Measurements from ENCODE around the gene DIDO1. TPM values are rescaled to one million over a fixed set of nuclear protein-coding genes. Genes with fewer than 3 reads are reported as not detected.

Gene DIDO1
- total and polyA plus RNA-seq, 9 of the 15 experiments (the other 6 are each of a cell fraction or from before 2014, with no cell fraction given): 4.4 to 46.8 (median 31.2) TPM

DNA sequence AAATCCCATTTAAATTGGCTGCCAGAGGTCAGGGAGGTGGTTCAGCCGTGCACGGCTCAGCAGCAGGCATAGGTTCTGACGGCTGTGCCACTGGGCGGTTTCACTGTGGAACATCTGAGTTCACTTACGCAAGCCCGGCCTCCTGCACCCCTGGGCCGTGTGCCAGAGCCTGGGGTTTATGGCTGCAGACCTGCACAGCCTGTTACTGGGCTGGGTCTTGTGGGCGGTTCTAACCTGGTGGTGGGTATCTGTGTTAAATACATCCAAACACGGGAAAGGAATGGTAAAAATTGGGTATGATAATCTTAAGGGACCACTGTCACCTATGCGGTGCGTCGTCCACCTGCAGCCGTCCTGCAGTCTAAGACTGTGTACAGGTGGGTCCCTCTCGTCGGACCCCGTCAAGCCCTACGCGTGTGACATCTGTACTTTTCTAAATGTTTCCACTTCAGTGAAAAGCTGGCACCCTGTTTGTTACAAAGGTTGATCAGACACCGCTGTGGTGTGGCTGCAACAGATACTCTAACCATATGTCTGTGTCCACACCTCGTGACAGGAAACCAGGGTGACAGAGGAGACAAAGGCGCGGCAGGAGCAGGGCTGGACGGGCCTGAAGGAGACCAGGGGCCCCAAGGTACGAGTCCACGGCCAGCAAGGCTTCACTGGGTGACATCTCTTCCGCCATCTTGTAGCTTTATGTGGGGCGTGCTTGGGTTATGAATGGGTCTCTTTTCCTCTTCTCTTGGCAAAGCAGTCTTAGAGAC lies 88.0 kb downstream of the DIDO1 start (continued):
- TF ChIP-seq, protein P1, sequence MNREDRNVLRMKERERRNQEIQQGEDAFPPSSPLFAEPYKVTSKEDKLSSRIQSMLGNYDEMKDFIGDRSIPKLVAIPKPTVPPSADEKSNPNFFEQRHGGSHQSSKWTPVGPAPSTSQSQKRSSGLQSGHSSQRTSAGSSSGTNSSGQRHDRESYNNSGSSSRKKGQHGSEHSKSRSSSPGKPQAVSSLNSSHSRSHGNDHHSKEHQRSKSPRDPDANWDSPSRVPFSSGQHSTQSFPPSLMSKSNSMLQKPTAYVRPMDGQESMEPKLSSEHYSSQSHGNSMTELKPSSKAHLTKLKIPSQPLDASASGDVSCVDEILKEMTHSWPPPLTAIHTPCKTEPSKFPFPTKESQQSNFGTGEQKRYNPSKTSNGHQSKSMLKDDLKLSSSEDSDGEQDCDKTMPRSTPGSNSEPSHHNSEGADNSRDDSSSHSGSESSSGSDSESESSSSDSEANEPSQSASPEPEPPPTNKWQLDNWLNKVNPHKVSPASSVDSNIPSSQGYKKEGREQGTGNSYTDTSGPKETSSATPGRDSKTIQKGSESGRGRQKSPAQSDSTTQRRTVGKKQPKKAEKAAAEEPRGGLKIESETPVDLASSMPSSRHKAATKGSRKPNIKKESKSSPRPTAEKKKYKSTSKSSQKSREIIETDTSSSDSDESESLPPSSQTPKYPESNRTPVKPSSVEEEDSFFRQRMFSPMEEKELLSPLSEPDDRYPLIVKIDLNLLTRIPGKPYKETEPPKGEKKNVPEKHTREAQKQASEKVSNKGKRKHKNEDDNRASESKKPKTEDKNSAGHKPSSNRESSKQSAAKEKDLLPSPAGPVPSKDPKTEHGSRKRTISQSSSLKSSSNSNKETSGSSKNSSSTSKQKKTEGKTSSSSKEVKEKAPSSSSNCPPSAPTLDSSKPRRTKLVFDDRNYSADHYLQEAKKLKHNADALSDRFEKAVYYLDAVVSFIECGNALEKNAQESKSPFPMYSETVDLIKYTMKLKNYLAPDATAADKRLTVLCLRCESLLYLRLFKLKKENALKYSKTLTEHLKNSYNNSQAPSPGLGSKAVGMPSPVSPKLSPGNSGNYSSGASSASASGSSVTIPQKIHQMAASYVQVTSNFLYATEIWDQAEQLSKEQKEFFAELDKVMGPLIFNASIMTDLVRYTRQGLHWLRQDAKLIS (CRISPR knock-in tag; IDR thresholded peaks at IDR 0.05): no peak
- TF ChIP-seq, protein P2, sequence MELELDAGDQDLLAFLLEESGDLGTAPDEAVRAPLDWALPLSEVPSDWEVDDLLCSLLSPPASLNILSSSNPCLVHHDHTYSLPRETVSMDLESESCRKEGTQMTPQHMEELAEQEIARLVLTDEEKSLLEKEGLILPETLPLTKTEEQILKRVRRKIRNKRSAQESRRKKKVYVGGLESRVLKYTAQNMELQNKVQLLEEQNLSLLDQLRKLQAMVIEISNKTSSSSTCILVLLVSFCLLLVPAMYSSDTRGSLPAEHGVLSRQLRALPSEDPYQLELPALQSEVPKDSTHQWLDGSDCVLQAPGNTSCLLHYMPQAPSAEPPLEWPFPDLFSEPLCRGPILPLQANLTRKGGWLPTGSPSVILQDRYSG (tag; conservative IDR thresholded peaks at IDR 0.05; ENCODE audit: low read depth): 0 out of 2 replicates have a peak, but pooled peaks have one; percentile 51
- TF ChIP-seq, protein P3, sequence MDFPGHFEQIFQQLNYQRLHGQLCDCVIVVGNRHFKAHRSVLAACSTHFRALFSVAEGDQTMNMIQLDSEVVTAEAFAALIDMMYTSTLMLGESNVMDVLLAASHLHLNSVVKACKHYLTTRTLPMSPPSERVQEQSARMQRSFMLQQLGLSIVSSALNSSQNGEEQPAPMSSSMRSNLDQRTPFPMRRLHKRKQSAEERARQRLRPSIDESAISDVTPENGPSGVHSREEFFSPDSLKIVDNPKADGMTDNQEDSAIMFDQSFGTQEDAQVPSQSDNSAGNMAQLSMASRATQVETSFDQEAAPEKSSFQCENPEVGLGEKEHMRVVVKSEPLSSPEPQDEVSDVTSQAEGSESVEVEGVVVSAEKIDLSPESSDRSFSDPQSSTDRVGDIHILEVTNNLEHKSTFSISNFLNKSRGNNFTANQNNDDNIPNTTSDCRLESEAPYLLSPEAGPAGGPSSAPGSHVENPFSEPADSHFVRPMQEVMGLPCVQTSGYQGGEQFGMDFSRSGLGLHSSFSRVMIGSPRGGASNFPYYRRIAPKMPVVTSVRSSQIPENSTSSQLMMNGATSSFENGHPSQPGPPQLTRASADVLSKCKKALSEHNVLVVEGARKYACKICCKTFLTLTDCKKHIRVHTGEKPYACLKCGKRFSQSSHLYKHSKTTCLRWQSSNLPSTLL (IDR thresholded peaks at IDR 0.05): no peak
- TF ChIP-seq, protein P4, sequence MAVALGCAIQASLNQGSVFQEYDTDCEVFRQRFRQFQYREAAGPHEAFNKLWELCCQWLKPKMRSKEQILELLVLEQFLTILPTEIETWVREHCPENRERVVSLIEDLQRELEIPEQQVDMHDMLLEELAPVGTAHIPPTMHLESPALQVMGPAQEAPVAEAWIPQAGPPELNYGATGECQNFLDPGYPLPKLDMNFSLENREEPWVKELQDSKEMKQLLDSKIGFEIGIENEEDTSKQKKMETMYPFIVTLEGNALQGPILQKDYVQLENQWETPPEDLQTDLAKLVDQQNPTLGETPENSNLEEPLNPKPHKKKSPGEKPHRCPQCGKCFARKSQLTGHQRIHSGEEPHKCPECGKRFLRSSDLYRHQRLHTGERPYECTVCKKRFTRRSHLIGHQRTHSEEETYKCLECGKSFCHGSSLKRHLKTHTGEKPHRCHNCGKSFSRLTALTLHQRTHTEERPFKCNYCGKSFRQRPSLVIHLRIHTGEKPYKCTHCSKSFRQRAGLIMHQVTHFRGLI (CRISPR knock-in tag; IDR thresholded peaks at IDR 0.05): peak; percentile 75
- peak; percentile 44; the same call in 1 of the 2 replicates for TF ChIP-seq NFIC (IDR thresholded peaks at IDR 0.05)
- TF ChIP-seq ZBTB17 (CRISPR knock-in tag; IDR thresholded peaks at IDR 0.05): 0 out of 2 replicates have a peak, but pooled peaks have one; percentile 15
- TF ChIP-seq CEBPB (tag; IDR thresholded peaks at IDR 0.05): peak; percentile 82
- no peak for TF ChIP-seq SIN3B (IDR thresholded peaks at IDR 0.05; ENCODE audit: low read depth)
- TF ChIP-seq GABPA (tag; conservative IDR thresholded peaks at IDR 0.05; ENCODE audit: low read depth): 0 out of 2 replicates have a peak, but pooled peaks have one; percentile 36
- TF ChIP-seq, protein P5, sequence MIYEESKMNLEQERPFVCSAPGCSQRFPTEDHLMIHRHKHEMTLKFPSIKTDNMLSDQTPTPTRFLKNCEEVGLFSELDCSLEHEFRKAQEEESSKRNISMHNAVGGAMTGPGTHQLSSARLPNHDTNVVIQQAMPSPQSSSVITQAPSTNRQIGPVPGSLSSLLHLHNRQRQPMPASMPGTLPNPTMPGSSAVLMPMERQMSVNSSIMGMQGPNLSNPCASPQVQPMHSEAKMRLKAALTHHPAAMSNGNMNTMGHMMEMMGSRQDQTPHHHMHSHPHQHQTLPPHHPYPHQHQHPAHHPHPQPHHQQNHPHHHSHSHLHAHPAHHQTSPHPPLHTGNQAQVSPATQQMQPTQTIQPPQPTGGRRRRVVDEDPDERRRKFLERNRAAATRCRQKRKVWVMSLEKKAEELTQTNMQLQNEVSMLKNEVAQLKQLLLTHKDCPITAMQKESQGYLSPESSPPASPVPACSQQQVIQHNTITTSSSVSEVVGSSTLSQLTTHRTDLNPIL (CRISPR knock-in tag; IDR thresholded peaks at IDR 0.05): no peak
- peak; percentile 49; the same call in 1 of the 2 replicates for TF ChIP-seq TCFL5 (CRISPR knock-in tag; conservative IDR thresholded peaks at IDR 0.05)
- no peak for TF ChIP-seq NFYB (IDR thresholded peaks at IDR 0.05; ENCODE audit: extremely low read depth, insufficient read length)
- 0 out of 2 replicates have a peak, but pooled peaks have one; percentile 43 for TF ChIP-seq PTRF (tag; IDR thresholded peaks at IDR 0.05)
- TF ChIP-seq HMG20A (CRISPR knock-in tag; conservative IDR thresholded peaks at IDR 0.05): no peak
- TF ChIP-seq SRSF3 (IDR thresholded peaks at IDR 0.05; ENCODE audit: insufficient read depth, low read length): no peak
- TF ChIP-seq SIX5 (IDR thresholded peaks at IDR 0.05; ENCODE audit: borderline replicate concordance in 1 of 2, insufficient read depth in 1 of 2, low read depth in 1 of 2, low read length in 2 of 2): no peak
- no peak for TF ChIP-seq BRD9 (IDR thresholded peaks at IDR 0.05; ENCODE audit: low read depth, partially characterized antibody)

All from K562 (cell line).